ENCODE results near the gene TOM1.

Gene TOM1

DNA sequence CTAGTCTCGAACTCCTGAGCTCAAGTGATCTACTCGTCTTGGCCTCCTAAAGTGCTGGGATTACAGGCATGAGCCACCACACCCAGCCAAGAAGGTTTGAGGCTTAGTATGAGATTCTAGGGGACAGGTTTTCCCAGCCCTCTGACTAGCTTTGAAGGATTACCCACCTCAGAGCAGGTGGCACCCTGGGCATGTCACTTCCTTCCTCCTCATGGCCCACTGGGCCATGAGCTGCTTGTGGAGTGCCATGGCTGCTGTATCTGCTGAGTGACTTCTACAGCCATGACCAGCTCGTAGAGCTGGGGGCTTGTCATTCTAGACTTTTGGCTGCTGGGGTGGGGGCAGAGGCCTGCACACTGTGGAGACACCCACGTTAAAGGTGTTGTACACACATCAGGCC is 25.1 kb downstream of the TOM1 start:
- DNase-seq: no peak

DNA sequence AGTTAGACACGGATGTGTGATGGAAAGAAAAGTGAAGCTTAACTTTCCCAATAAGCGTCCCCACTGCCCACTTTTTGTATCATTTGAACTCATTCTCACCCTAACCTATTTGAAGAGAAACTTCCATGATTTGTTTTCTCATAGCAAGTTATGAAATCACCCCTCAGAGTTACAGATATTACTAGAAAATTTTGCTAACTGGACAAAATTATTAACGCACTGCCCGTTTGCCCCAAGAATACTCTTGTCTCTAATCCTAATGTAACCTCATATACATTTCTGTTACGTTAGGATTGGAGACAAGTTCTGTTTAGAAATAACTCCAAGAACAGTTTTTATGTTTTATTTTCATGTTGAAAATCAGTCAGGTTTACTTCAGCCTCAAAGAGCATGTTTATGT is 25.5 kb downstream of the TOM1 start:
- DNase-seq: no peak

- no peak for DNase-seq
Observed at GRCh38 chr22:35326854-35327562, 27.3 kb downstream of the TOM1 start.

GRCh38 chr22:35327690-35328471 is 28.2 kb downstream of the TOM1 start:
- no peak for DNase-seq

DNA sequence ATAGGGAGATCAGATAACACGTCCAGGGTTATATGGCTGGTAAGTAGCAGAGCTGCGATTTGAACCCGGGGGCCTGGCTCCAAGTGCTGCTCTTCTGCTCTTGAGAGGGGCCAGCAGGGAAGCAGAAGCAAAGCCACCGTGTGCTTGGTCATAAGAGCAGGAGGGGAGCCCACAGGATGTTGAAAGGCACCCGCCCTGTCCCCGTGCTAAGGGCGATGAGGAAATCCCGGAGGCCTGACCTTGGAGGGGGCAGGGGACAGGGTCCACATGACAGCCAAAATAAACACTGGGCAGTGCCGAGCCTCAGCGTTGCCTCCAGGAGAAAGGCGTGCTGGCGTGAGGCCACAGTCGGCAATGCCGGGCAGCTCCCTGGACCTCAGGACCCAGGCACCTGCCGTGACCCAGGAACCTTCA is 28.8 kb downstream of the TOM1 start:
- DNase-seq: no peak

DNA sequence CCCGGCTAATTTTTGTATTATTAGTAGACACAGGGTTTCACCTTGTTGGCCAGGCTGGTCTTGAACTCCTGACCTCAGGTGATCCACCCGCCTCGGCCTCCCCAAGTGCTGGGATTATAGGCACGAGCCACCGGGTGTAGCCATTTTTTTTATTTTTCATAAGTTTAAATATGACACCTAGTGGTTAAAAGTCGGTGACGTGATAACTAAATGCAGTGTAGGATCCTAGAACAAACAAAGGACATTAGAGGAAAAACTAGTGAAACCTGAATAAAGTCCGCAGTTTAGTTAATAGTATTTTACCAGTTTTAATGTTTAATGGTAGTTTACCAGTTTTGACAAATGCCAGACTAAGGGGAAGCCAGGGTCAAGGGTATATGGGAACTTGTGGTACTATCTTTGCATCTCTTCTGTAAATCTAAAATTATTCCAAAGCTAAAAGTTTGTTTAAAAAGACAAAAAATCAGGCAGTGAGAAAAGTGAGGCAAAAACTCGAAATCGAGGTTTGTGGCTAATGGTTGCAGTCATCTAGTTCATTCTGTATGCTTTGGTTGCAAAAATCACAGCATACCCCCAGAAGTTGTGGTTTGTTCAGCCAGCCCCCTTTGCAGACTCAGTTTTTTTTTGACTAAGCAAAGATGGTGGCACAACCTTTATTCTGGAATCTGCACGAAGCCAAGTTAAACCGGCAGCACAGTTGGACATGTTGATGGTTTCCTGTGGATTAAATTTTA is 29.6 kb downstream of the TOM1 start:
- peak; percentile 47 for DNase-seq

DNA sequence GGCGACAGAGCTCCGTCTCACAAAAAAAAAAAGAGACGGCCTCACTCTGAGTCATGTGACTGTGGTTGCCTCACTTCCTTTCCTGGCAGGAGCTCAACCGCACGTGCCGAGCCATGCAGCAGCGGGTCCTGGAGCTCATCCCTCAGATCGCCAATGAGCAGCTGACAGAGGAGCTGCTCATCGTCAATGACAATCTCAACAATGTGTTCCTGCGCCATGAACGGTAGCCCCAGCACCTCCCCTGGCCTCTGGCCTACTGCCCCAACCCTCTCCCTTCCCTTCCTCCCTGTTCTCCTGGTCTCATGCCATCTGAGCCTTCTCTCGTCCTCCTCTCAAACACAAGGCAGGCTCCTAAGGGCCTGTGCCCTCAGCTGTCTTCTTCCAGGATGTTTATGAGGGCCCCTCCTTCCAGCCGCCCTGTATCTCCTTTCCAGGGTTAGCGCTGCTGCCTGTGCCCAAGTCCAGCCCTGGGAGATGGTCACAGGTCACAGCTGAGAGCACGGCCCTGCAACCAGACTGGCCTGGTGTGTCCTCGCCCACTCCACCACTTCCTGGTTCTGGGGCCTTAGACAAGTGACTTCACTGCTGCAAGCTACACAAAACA is 30.7 kb downstream of the TOM1 start:
- DNase-seq: peak; percentile 87

DNA sequence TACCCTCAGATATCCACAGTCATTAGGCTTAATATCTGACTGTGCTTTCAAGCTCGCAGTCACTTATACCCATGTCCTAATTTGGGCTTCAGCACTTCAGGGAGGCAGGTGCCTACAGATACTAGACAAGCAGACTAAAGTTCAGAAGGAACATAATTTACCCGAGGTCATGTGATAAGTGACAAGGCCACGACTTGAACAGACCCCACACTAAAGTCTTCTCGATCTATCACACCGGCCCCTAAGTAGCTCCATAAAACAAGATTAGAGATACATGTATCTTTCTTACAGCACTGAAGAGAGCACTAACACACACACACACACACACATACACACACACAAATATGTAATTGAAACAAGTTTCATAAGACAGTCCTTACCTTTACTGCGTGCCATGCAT is 32.6 kb downstream of the TOM1 start:
- DNase-seq: no peak

- no peak for DNase-seq
Observed at GRCh38 chr22:35333220-35333619, 33.5 kb downstream of the TOM1 start.

- peak; percentile 33 for DNase-seq
Observed at GRCh38 chr22:35334004-35334403, 34.3 kb downstream of the TOM1 start.

DNA sequence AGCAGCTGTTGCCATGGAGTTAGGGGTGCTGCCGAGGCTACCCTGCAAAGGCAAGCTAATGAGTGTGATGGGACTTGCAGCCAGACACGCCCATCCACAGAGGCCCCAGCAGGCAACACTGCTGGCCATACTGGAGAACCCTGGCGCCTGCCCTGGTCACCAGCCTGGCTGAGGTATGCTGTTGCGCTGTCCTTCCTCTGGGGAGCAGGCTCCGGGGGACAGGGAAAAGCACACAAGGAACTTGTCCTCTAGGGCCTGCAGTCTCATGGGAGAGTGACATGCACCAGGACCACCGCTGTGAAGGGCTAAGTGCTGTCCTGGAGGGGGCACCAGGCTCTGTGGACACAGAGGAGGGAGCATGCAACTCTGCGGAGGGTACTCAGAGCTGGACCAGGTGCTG is 35.8 kb downstream of the TOM1 start:
- no peak for DNase-seq

DNA sequence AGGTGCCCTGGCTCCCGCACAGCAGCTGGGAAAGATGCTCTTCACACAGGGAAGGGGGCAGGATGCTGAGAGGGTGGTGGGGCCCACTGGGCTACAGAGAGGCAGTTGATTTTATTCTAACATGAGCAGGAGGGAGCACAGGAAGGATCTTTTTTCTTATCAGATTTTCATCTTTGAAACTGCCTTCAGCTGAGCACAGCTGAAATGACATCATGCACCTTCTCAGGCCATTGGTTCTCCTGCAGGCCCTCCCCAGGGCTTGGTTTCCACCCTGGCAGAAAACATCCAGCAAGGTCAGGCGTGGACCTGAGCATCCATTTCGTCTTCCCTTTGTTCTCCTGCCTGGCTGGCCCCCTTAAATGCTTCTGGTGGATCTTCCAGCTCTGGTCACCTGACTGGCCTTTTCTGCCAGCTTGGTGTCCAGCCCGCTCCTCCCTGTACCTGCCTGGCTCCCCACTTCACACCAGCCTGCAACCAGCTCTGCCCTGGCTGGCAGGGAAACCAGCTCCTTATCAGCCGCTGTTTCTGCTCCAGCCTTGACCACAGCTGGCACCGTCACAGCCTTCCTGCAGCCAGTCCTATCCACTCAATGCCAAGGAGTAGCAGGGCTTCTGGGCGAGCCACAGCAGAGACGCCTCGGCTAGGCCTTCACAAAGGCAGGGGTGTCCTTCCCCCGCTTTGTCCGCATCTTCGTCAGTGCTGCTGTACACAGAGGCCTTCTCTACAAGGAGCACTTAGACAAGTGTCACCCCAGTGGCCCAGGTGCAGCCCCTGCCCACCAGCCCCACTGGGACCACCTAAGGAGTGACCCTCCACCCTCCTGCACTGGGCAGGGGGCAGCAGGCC is 36.5 kb downstream of the TOM1 start:
- peak; percentile 75 for DNase-seq

GRCh38 chr22:35337932-35338331 is 38.2 kb downstream of the TOM1 start:
- peak; percentile 67 for DNase-seq

DNA sequence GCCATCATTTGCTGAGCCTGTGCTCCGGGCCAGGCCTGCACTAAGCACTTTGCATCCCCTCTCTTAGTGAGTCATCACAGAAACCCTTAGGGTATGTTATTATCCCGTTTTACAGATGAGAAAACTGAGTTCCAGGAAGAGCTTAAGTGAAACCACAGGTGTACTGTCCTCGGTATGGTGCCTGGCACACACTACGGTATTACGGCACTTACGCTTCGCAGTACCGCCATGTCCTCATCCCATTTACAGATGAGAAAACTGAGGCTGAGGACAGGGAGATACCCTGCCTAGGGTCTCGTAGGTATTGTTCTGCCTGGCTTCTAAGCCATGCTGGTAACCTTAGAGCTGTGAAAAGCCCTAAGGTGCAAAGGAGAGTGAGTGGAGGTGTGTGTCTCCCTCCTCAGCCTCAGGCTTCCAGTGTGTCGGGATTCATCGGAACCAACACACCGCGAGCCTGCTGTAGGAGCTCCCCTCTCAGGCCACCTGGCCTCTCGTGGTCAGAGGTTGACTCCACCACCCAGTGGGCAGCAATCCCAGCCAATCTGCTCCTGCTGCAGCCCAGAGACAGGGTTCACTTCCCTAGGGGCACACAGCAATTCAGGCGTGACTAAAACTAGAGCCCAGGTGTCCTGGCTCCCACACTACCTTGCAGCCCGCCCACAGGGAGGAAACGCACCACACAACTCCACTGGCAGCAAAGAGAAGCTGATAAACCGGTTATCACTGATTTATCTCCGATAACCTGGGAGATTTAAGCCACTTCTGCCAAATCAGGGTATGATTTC is 41.6 kb downstream of the TOM1 start:
- DNase-seq: no peak

DNA sequence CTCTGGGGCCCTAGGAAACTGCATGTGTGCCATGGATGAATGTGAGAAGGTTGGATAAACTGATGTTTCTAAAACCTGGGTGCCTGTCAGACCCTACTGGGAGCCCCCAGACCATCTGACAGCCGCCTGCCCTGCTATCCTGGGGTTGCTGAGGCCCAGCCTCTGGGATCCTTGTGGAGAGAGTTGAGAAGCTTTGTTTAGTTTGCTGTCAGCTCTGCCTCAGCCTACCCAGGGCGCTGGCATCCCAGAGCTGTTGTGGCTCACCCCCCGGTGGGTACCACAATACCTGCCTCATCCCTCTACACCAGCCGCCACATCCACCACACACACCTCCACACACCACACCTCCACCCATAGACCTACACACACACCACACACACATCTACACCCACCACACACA is 42.7 kb downstream of the TOM1 start:
- no peak for DNase-seq

GRCh38 chr22:35343664-35344550 is 44.2 kb downstream of the TOM1 start:
- no peak for DNase-seq

GRCh38 chr22:35344956-35345690 is 45.4 kb downstream of the TOM1 start:
- no peak for DNase-seq

DNA sequence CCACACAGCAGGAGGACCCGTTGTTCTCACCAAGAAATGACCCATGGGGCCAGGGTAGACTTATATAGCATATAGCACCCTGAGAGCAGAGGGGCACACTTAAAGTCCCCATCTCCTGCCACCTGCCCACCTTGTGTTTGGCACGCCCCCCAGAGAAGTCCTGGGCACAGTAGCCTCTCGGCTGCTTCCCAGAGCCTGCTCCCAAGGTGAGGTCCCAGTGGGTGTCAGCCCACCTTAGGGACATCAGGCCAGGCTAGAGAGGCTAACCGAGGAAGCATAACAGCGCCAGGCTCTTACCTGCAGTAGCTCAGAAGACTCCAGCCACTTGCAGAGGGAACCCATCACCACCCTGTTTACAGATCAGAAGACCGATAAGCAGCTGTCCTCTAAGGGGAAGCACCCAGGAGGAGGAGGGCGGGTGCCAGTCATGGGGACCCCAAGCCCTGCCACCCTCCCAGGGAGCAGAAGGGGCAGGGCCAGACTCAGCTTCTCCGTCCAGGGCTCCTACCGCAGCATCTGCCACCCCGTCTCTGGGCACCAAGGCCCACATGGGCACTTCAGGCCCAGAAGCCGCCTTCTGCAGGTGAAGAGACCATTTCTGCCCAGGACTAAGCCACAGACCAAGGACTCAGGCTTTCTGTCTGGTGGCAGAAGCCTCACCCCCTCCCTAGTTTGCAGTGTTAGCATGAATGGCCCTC is 46.3 kb downstream of the TOM1 start:
- no peak for DNase-seq

DNA sequence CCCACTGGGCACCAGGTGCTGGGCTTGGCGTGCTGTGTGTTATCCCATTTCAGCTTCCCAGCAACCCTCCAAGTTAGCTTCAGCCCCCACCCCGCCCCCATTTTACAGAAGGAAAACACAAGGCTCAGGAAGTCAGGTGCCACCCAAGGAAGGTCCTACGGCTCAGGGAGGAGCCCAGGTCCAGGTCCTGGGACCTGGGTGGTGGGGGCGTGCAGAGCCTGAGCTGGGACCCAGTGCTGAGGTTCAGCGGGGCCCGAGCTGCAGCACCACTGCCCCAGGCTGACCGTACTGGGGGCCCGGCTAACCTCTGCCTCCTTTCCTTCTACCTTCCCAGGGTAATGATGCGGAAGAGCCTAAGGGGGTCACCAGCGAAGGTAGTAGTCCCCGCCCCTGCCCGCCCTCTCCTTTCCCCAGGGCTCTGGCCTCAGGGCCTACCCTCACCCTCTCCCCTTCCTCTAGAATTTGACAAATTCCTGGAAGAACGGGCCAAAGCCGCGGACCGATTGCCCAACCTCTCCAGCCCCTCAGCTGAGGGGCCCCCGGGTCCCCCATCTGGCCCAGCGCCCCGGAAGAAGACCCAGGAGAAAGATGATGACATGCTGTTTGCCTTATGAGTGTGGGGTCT is 47.0 kb downstream of the TOM1 start:
- DNase-seq: no peak
